Smooth muscle cell (in vitro differentiated cells): Measurements from ENCODE around the gene SERPINI1. TPM values are rescaled to one million over a fixed set of nuclear protein-coding genes. Genes with fewer than 3 reads are reported as not detected.

Experiments used
- DNase-seq: peaks from one replicate; lab custom pipeline; 2025; ENCODE audit not compliant: unreplicated experiment; lab: John Stamatoyannopoulos, UW
- H2AFZ ChIP-seq: fragments of 200-600 bp; sonication (generic); 2 replicates; pipeline ENCODE4 v1.6.0; 2016; ENCODE audit warnings: antibody characterized with exemption, low read depth, mild to moderate bottlenecking
- H3F3A ChIP-seq: fragments of 200-600 bp; sonication (generic); 2 replicates; pipeline ENCODE4 v1.6.0; 2017; ENCODE audit warnings: antibody characterized with exemption, low read depth
- H3K27ac ChIP-seq: fragments of 200-600 bp; sonication (generic); 2 replicates; pipeline ENCODE4 v1.5.1; 2016; ENCODE audit warnings: low read depth, mild to moderate bottlenecking
- H3K27me3 ChIP-seq: fragments of 200-600 bp; sonication (generic); 2 replicates; pipeline ENCODE4 v1.6.1; 2016; ENCODE audit warnings: low read depth, mild to moderate bottlenecking
- H3K36me3 ChIP-seq: fragments of 200-600 bp; sonication (generic); 2 replicates; pipeline ENCODE4 v1.5.1; 2016; ENCODE audit warnings: low read depth
- H3K4me1 ChIP-seq: fragments of 200-600 bp; sonication (generic); 2 replicates; pipeline ENCODE4 v1.5.1; 2016; ENCODE audit warnings: low read depth
- H3K4me2 ChIP-seq: fragments of 200-600 bp; sonication (generic); 2 replicates; pipeline ENCODE4 v1.6.0; 2016; ENCODE audit warnings: mild to moderate bottlenecking
- H3K4me3 ChIP-seq: fragments of 200-600 bp; sonication (generic); 2 replicates; pipeline ENCODE4 v1.5.1; 2016; ENCODE audit warnings: mild to moderate bottlenecking
- H3K79me2 ChIP-seq: fragments of 200-600 bp; sonication (generic); 2 replicates; pipeline ENCODE4 v1.6.0; 2016; ENCODE audit warnings: low read depth, mild to moderate bottlenecking
- H3K9ac ChIP-seq: fragments of 200-600 bp; sonication (generic); 2 replicates; pipeline ENCODE4 v1.6.0; 2016; ENCODE audit warnings: low read depth
- H3K9me3 ChIP-seq: fragments of 200-600 bp; sonication (generic); replicated peaks from 2 replicates; pipeline ENCODE4 v1.5.1; 2016; ENCODE audit warnings: low read depth
- H4K20me1 ChIP-seq: fragments of 200-600 bp; sonication (generic); 2 replicates; pipeline ENCODE4 v1.6.0; 2016; ENCODE audit warnings: low read depth
- WGBS: methylation state at CpG from one replicate; pipeline ENCODE4 v1.1.7; 2016; ENCODE audit warnings: low lambda C conversion rate; 5-methylcytosine and 5-hydroxymethylcytosine counted together
- polyA plus RNA-seq: library from polyadenylated mRNA; unstranded; fragments of >200 nt; fragmentation: Nextera tagmentation; extraction: Ambion mirVana; gene quantifications from 2 replicates; pipeline ENCODE4 v1.2.1, GENCODE V29; 2016
- total RNA-seq: library from RNA; depleted of rRNA; stranded (reverse); fragments of >200 nt; gene quantifications from 2 replicates; pipeline ENCODE4 v1.2.3, GENCODE V29; 2014
- TF ChIP-seq, protein P1 (sequence below): fragments of 200-600 bp; sonication (generic); IDR thresholded peaks from 2 replicates; pipeline ENCODE4 v1.5.1; 2017; ENCODE audit warnings: borderline replicate concordance, mild to moderate bottlenecking, antibody characterized with exemption; ENCODE audit not compliant: insufficient read depth, poor library complexity, severe bottlenecking

Gene SERPINI1
- total and polyA plus RNA-seq, 2 experiments from 2014 or later = 40.5 to 54.9 TPM

DNA sequence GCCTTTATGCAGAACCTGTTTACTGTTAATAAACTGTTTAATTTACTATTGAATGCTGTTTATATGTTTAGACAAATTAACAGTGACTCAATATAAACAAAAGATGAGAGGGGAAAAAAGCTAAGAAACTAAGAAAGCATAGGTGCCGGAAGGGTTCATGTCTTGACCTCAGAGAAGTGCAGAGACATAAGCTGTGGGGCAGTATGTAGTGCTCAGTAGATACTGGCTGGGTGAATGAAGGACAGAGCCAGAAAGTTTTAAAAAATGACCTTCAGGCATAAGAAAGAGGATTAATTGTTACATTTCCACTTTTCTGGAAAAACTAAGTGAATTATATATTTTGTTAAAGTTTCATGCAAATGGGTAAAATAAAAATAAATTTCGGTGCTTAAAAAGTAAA is 14.2 kb downstream of the SERPINI1 start:
- Histone ChIP-seq H3K4me1 (no peaks in the 10 kb centered on the region), H3K9me3 (no peaks in the 10 kb centered on the region), H2AFZ (no peak overlapping the region), H4K20me1 (no peaks in the 10 kb centered on the region), H3F3A (no peaks in the 10 kb centered on the region), H3K27ac (no peak overlapping the region), H3K4me3 (no peak overlapping the region), H3K79me2 (no peaks in the 10 kb centered on the region), H3K36me3 (no peaks in the 10 kb centered on the region), H3K27me3 (no peaks in the 10 kb centered on the region), H3K9ac (no peak overlapping the region), H3K4me2 (no peak overlapping the region)
- 99% methylated on average over 2 of the region's 2 CpGs for WGBS
- DNase-seq = no peak
- TF ChIP-seq, protein P1, sequence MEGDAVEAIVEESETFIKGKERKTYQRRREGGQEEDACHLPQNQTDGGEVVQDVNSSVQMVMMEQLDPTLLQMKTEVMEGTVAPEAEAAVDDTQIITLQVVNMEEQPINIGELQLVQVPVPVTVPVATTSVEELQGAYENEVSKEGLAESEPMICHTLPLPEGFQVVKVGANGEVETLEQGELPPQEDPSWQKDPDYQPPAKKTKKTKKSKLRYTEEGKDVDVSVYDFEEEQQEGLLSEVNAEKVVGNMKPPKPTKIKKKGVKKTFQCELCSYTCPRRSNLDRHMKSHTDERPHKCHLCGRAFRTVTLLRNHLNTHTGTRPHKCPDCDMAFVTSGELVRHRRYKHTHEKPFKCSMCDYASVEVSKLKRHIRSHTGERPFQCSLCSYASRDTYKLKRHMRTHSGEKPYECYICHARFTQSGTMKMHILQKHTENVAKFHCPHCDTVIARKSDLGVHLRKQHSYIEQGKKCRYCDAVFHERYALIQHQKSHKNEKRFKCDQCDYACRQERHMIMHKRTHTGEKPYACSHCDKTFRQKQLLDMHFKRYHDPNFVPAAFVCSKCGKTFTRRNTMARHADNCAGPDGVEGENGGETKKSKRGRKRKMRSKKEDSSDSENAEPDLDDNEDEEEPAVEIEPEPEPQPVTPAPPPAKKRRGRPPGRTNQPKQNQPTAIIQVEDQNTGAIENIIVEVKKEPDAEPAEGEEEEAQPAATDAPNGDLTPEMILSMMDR = no peak

GRCh38 chr3:167750272-167750971 is 14.9 kb downstream of the SERPINI1 start:
- Histone ChIP-seq H3K27ac (no peak overlapping the region), H3K9me3 (no peaks in the 10 kb centered on the region), H4K20me1 (no peaks in the 10 kb centered on the region), H3K36me3 (no peaks in the 10 kb centered on the region), H3K4me3 (no peak overlapping the region), H3K27me3 (no peaks in the 10 kb centered on the region), H3F3A (no peaks in the 10 kb centered on the region), H3K4me2 (no peak overlapping the region), H3K79me2 (no peaks in the 10 kb centered on the region), H3K4me1 (no peaks in the 10 kb centered on the region), H3K9ac (no peak overlapping the region), H2AFZ (no peak overlapping the region)
- 95% methylated on average over 3 of the region's 3 CpGs for WGBS
- TF ChIP-seq, protein P1 = no peak
- no peak for DNase-seq

DNA sequence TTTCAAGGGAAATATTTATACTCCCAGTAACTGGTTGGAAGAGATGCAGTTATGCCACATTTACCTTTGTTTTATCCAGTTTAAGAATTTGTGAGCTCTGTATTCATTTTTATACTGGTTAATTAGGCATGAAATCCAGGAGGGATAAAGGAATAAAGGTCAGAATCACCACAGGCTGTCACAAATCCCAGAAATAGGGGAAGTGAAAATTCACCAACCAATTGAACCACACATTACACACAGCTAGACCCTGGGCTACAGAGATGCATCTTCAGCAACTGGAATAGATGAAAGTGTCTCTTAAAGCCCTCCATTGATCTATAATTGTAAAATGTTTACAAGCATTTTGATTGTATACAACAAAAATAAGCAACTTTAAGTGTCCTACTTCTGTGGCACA is 18.5 kb downstream of the SERPINI1 start:
- Histone ChIP-seq H3K79me2 (no peaks in the 10 kb centered on the region), H3F3A (no peaks in the 10 kb centered on the region), H3K9me3 (no peaks in the 10 kb centered on the region), H3K36me3 (no peaks in the 10 kb centered on the region), H3K27ac (no peak overlapping the region), H3K4me1 (no peaks in the 10 kb centered on the region), H3K9ac (no peak overlapping the region), H3K4me3 (no peak overlapping the region), H3K27me3 (no peaks in the 10 kb centered on the region), H3K4me2 (no peak overlapping the region), H2AFZ (no peak overlapping the region), H4K20me1 (no peaks in the 10 kb centered on the region)
- DNase-seq = no peak
- TF ChIP-seq, protein P1 = no peak

- H3K4me3 ChIP-seq = no peak overlapping the region
- H2AFZ ChIP-seq = no peak overlapping the region
- H3K9me3 ChIP-seq = no peaks in the 10 kb centered on the region
- no peak overlapping the region for H3K9ac ChIP-seq
- TF ChIP-seq, protein P1 = no peak
- H3K36me3 ChIP-seq = no peaks in the 10 kb centered on the region
- no peaks in the 10 kb centered on the region for H3K27me3 ChIP-seq
- no peaks in the 10 kb centered on the region for H3K4me1 ChIP-seq
- WGBS = 83% methylated on average over 1 of the region's 1 CpG
- H3K79me2 ChIP-seq = no peaks in the 10 kb centered on the region
- no peaks in the 10 kb centered on the region for H4K20me1 ChIP-seq
- no peak overlapping the region for H3K4me2 ChIP-seq
- no peaks in the 10 kb centered on the region for H3F3A ChIP-seq
- no peak for DNase-seq
- no peak overlapping the region for H3K27ac ChIP-seq
These were observed 25.8 kb downstream of the SERPINI1 start for GRCh38 chr3:167761302-167761701.
